Right forelimb (tissue), 1 donor: Measurements from ENCODE around the gene ADIPOR2.
A peak's percentile ranks its signal among the peaks of the same experiment; 100 is the strongest.

Source experiments
- DNase-seq: peaks from one replicate; pipeline ENCODE4 v3.0.0-alpha.2; 2018

The ADIPOR2 gene

DNA sequence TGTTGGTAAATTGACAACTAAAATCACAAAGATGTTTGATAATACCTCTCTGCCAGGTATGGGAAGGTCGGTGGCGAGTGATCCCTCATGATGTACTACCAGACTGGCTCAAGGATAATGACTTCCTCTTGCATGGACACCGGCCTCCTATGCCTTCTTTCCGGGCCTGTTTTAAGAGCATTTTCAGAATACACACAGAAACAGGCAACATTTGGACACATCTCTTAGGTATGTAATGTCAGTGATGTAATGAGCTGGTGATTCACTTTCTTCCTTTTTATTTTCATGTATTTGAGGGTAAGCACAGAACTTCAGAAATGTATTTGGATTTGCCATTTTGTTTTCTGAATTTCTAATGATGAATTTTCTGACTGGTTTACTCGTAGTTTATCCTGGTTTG lies 86.9 kb downstream of the ADIPOR2 start:
- no peak for DNase-seq

DNA sequence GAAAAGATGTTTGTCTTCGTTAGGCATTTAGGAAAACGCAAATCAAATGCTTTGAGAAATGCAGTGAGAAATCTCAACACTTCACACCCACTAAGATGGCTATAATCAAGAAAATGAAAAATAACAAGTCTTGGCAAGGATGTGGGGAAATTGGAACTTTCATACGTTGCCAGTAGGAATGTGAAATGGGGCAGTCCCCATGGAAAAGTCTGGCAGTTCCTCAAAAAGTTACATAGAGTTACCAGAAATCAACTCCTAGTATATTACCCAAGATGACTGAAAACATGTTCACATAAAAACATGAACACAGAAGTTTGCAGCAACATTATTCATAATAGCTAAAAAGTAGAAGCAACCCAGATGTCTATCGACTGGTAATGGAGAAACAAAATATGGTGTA lies 88.0 kb downstream of the ADIPOR2 start:
- DNase-seq, result no peak

DNA sequence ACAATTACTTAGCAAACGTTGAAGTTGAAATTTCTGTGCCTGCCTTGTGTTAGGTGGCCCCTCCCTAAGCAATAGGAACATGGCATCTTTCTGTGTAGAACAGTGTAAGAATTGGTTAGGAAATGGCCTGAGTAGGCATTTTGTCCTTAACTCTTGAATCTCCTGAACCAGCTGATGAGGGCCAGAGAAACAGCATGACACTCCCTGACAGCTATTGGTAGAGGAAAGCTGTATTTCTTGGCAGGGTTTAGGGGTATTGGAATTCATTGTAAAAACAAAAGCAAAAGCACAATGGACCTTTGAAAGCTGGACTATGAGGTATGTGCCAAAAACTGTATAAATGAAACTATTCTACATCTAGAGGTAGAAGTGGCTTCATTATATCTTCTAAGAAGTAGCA lies 88.9 kb downstream of the ADIPOR2 start:
- no peak for DNase-seq

DNA sequence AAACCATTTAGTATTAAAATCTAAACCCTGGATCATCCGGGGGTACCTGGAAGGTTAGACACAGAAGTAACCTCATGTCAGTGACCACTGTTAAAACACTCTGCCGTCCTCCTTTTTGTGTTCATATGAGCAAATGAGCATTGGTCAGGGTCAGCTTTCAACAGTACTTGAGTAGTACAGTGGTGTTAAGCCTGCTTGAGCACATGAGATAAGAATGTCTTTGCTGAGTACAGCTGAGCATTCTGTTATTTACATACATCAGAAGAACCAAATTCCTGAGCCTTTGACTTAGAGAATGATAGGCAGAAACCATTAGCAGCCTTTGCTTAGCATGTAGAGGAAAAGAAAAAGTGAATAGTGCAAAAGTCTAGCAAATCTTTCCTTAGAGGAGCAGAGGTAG lies 90.9 kb downstream of the ADIPOR2 start:
- DNase-seq, result no peak

DNA sequence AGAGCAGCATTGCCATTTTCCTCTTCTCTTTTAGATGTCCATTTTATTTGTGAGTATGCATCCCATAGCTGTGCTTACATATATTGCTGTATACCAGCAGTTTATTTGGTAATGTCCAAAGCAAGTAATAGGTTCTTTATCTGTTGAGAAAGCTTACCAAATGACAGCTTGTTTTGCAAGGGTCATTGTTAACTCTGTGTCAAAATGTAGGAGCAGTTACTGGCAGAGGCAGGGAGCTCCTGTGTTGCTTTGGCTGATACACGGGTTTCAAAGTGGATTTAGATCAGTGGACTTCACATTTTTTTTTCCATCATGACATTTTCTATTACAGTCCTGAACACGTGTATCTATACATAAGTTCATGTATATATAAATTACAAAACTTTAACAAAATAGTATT lies 91.3 kb downstream of the ADIPOR2 start:
- DNase-seq, result no peak

DNA sequence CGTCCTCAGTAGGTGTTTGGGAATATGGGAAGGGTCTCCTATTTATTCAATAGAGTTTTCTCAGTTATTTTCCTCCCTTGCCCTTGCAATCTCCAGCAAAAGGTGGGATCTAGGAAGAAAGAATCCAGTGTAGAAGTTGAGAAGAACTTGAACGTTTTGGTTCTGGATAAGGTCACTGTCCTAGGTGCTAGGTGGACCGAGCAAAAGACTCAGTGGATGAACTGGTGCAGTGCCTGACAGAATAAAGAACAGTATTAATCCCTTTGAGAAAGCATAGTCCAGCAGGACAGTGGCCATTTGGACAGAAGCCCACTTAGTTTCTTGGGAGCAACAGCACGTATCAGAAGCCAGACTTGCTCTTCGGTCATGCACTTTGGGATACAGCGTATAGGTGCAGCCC lies 96.8 kb downstream of the ADIPOR2 start:
- no peak for DNase-seq

DNA sequence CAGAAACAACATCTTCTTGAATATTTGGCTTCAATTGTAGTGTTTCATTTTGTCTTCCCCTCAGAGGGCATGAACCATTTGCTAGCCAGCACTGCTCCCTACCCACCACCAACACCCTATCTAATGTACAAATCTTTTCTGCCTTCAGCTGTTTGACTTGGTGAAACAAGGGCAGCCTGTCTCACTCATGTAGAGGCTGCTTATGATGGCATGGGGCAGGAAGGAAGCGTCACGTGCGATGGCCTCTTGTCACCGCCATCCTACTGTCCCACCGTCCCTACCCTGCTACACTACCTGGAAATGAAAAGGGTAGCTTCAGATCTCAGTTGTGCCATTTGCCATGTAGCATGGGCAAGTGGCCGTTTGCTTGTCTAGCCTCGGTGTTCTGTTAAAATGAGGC lies 99.6 kb downstream of the ADIPOR2 start:
- DNase-seq, result no peak

DNA sequence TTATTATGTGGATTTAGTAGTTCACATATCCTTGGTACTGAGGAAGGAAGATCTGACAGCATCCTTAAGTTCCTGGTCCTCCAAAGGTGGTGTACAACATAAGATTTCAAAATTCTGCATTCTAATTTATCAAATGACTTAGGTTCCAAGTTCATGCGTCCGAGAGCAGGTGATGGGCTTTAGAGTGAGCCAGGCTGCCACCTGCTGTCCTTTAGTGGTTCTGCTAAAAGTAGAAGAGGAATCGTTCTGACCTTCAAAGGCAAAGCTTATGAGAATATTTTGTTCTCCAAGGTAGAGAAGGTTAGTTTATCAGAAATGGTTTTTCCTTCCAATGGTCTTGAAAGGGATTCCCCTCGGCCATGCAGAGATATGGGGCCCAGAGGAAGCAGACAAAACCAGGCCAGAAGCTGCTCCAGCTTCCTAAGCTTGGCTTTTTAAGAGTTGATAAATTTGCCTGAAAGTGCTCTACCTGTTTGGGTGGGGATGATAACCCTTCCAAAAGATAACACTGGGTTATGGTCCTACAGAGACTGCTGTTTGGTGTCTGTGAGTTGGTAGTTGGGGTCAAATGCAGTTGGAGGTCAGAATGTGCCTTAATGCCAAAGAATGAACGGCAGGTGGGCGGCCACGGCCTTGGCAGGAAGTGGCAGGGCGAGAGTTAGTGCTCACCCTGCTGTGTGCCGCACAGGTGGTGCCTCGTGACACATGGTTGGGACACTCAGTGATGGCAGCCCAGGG lies 100.4 kb downstream of the ADIPOR2 start:
- DNase-seq, result peak; percentile 75

DNA sequence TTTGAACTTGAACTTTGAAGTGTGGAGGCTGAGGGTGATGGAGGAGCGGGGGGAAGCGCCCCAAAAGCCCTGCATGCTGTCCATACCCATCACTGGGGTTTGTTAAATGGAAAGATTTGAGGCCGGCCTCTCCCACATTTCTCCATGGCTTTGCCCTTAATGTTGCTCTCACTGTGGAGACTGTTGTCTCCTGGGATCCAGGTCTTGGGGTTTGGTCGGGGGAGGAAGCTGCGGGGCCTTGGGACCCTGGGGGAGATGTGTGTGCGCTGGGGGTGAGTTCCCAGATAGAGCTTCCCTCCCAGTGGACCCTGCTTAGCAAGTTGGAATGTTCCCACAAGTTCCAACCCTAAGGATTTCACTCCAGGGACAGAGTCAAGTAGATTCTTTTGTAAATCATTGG lies 101.5 kb downstream of the ADIPOR2 start:
- no peak for DNase-seq

DNA sequence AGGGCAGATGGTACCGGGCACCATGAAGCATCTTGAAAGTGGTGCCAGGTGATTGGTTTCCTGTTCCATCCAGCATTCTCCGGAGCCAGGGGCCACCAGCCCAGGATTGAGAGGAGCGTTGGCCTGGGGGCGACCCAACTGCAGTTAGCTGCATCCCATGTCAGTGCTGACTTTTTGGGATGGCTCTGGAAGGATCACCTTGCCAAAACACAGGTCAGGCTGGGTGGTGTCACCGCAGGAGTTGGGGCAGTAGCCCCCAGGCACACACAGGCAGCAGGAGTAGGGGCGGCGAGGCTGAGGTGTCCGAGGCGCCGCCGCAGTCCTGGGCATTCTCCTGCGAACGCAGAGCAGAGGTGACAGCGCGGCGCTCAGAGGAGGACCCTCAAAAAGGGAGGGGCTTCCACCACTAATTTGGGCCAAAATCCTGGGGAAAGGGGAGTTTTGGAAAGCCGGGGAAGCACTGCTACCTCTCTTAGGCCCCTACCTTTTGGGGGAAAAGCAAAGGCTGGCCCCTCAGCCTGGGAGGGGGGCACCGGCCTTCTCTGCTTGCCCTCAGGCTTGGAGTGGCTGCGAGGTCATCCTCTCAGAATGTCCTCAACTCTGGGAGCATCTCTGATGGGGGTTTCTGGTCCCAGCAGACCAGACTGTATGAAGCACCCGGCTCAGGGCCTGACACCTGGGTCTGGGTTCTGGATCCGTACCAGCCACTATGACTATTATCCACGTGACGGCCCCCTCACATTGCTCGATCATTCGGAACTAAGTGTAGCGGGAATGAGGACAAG lies 102.7 kb downstream of the ADIPOR2 start:
- no peak for DNase-seq

DNA sequence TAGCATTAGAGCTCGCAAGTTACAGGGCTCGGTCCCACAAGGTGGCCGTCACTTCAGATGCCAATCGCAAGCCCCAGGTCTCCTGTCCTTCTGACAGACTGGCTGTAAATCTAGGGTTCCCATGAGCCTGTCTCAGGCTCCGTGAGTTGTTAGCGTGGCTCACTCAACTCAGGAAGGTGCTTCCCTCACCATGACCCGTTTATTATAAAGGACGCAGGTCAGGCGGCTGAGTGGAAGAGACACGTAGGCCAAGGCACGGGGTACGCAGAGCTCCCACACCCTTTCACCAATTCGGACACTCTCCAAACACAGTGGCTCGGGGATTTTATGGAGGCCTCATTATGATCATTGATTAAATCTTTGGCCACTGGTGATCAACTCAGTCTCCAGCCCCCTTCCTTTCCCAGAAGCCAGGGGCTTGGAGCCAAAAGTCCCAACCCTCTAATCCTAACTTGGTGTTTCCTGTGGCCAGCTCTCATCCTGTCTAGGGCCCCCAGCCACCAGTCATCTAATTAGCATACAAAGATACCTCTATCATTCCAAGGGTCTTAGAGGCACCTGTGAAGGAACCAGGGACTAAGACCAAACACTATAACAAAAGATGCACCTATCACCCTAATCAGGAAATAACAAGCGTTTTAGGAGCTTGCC lies 103.7 kb downstream of the ADIPOR2 start:
- DNase-seq, result peak; percentile 42

DNA sequence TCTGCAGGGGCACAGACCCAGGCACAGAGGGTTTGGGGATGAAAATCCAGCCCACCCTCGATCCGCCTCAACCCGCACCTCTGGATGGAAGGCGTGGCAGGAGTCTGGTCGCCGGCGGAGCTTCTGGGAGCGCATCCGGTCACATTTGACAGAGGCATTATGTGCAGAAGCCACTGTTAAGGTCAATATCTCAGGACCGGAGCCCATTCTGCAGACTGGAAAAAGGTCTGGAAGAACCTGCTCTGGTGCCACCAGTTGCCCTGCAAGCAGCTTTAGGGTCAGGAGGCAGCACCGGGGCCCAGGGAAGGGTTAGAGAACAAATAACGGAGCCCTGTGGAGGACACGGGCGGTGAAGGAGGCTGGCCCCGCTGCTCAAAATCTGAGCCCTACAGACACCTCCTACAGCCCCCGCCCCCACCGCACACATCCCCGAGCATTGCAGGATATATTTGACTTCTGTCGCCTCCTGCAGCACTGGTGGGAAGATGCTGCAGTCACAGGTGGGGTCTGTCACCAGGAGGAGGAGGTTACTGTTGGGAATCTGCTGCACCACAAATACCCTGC lies 104.4 kb downstream of the ADIPOR2 start:
- peak; percentile 35 for DNase-seq

DNA sequence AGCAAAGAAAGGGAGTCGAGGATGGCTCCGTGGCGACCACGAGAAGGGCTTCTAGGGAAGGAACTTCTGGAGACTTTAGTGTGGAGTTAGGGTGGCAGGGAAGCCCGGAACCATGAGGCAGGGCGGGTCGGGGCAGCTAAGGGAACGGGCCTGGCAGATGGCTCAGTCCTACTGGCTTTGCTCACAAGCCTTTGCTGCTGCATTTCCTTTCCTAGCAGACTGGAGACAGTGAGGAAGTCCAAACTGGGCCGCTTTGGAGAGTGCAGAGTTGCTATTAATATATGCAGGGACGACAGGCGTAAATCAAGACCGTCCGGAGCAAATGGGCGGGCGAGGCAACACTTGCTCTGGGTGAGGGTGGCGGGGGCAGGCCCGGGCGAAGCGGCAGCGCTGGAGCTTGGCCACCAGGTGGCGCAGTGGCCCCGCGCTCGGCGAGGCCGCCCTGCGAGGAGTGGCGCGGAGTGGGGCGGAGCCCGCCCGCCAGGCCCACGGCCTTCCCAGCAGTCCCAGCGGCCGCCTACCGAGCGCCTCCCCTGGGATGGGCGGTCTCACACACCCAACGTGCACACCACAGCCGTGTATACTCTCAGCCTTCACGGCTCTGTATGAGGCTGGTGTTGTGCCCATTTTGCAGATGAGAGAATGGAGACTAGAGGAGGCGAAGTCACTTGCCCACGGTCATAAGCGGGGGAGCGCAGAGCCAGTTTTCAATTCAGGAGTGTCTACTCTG lies 105.1 kb downstream of the ADIPOR2 start:
- DNase-seq, result peak; percentile 93

DNA sequence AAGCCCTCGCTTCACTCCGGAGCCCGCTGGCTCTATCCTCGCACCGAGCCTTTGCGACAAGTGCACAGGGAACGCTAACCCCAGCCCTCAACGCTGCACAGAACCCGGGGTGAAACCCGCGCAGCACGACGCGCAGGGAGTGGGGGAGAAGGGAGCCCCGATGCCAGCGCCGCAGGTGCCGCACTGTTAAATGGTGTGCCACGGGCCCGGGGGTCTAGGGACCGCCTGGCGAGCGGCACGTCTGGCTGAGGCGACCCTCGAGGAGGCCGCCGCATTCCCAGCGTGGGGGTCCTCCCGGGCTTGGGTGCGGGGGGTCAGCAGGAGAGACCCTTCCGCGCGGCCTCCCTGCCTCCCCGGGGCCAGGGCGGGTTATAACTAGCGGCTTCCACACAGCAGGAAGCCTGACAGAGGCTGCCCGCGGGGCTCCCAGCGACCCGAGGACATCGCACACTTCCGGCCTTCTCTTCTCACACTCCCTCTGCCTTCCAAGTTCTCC lies 105.7 kb downstream of the ADIPOR2 start:
- peak; percentile 61 for DNase-seq

DNA sequence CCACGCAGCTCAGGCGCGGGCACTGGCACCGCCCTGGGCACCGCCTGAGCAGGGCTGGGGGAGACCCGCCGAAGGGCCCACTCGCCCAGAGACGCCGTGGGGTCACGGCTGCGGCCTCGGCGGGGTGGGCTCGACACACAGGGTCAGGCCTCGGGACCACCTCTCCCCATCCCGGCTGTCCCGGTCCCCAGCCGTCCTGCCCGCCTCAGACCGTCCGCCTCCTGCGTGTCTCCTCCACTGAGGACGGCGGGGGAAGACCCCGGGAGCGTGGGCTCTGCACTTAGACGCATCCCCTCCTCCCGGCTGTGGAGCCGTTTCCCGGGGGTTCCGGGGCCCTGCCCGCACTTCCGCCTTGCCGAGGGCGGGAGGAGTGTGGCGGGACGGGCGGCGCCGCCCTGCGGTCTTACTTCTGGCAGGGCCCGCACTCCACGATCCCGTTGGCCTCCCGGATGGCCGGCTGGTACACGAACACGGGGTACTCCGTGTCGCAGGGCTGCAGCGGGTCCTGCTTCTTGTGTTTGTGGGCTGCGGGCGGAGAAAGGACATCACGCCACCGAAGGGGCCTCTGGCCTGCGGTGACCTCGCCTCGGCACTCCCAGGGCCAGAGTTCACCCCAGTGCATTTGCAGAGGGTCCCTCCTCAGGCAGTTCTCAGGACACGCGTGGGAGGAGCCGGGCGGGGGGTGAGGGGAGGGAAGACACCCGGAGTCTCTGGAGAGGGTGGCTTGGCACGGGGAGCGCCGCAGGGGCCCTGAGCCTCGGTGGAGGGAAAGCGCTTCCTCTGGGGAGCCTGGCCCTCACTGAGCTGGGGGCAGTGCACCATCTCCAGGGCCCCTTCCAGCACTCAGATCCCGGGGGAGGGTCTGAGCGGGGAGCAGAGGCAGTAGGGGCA lies 106.4 kb downstream of the ADIPOR2 start:
- DNase-seq, result peak; percentile 70

DNA sequence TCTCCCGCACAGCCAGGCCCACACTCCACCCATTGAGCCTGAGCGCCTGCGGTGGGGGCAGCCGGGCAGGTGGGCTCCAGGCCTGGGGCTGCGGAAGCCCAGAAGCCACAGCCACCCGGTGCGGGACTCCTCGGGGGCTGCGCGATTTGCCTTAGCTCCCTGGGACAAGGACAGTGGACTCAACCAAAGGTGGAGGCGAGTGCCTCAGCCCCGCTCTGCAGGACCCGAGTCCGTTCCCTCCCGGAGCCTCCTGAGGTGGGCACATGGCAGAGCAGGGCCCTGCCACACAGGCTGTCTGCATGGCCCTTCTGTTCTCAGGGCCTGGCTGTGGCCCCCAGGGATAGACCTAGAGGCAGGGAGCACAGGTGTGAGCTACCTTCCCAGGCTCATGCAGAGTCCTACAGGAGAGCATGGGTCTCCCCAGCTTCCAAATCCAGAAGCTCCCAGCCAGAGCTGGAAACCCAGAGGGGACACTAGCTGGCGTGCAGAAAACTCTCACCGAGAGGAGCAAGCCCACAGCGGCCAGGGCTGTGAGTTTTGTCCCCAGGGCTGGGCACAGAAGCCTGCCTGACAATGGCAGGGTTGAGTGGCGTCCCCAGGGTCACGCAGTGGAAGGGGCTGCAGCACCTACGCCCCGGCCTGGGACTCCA lies 107.2 kb downstream of the ADIPOR2 start:
- peak; percentile 40 for DNase-seq

DNA sequence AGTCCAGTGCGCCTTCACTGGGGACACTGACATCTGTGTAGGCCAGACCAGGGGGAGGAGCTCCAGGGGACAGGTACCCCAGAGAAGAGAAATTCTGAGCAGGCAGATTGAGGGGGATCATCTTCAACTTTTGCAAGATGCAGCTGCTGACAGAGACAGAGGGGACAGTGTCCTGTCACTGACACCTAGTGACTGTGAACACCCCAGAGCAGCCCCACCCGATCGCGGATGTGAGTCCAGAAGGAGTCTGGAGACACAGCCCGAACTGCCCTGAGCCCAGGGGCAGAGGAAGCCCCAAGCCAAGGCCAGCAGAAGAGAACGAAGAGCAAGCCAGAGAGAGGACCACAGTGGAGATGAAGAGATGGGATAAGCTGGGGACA lies 107.8 kb downstream of the ADIPOR2 start:
- peak; percentile 20 for DNase-seq

DNA sequence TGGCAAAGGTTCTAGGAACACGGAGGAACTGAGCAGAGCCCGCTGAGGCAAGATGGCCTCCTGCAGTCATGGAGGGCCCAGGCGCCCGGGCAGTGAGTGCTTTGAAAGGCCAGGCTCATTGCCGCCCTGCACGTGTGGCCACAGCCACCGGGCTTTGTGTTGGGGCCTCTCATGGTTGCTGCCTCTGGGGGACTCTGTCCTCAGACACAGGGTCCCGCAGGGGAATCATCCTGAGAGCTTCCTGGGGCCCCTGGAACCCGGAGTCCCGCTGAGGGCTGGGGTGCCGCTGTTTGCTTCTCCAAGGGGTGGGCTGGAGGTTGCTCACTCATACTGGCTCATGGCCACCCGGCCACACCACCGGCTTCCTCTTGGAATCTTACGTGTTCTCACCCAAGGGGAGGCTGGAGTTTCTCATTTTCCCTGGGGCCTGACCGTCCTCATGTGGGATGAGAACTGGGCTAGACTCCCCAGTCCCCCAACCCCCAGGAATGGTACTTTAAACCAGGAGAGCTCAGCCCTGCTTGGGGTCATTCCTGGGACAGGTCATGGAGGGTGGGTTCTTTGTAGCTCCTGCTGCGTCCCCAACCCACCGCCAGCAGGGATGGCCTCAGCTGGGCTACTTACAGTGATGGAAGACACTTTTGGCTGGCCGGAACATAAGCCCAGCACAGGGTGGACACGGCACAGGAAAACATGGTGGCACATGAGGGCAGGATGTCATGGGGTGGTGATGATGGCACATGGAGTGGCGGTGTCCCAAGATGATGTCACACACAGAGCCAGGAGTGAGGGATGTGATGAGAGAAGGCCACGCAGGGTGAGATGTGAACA lies 108.4 kb downstream of the ADIPOR2 start:
- DNase-seq, result peak; percentile 32

DNA sequence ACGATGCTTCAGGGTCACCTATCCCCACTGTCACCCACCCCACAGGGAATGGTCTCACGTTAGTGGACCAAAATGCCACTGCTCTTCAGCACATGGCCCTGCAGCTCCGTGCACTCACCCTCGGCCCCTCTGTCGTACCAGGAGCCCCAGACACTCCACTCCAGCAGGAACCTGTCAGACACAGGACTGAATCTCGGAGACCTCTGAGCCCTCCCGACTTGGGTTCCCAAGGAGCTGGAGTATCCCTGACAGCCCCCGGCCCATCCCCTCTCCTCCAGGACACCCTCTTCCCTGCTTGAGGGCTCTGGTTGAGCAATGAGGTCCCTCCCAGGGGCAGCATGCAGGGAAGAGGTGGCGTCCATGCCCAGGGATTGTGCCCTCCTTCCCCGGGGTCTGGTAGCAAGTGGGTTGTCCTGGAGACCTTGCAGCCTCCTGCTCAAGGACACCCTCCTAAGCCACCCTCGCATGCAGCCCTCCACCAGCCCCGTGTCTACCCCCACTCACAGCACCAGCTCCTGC lies 109.1 kb downstream of the ADIPOR2 start:
- peak; percentile 39 for DNase-seq
